Colonic mucosa (tissue), 4 donors: ENCODE measurements around the gene AMIGO3. TPM values are rescaled to one million over a fixed set of nuclear protein-coding genes. Genes with fewer than 3 reads are reported as not detected.

Source experiments
- DNase-seq: peaks from one replicate; pipeline ENCODE4 v3.0.0-alpha.2; 2020
- H3K27ac ChIP-seq: fragments of 200-600 bp; one replicate; pipeline ENCODE4 v1.8.0; 2021
- H3K27me3 ChIP-seq: fragments of 200-600 bp; one replicate; pipeline ENCODE4 v1.8.0; 2021
- H3K36me3 ChIP-seq: fragments of 200-600 bp; one replicate; pipeline ENCODE4 v1.8.0; 2021
- H3K4me1 ChIP-seq: fragments of 200-600 bp; one replicate; pipeline ENCODE4 v1.8.0; 2021; ENCODE audit warnings: mild to moderate bottlenecking
- H3K4me3 ChIP-seq: fragments of 200-600 bp; one replicate; pipeline ENCODE4 v1.8.0; 2021
- H3K9ac ChIP-seq, 2 donors: one replicate each; pipeline ENCODE4 v1.7.0; 2013; ENCODE audit warnings: control low read depth in 2 of 2, low read depth in 2 of 2, low read length in 2 of 2
- H3K9me3 ChIP-seq: fragments of 200-600 bp; one replicate; pipeline ENCODE4 v1.8.0; 2021
- intact Hi-C: fragments of 100-400 bp; cut with DNase I; formaldehyde crosslinking; loops from one replicate; pipeline ENCODE4 v1.14.1; 2022
- total RNA-seq, 2 donors: library from RNA; stranded (reverse); fragmentation: NEBNext Ultra II Directional in 1 of 2; extraction: Animal tissue kit (Norgen Biotek cat#: 25700) in 1 of 2; gene quantifications; one replicate each; pipeline ENCODE4 v1.2.1, GENCODE V29; 2021
- TF ChIP-seq, protein P1 (sequence below): fragments of 200-600 bp; IDR thresholded peaks from one replicate; pipeline ENCODE4 v1.8.0; 2022; ENCODE audit warnings: antibody characterized with exemption, mild to moderate bottlenecking
- donor health status: healthy.
- donor health status: DM: no; HTN: no; CAD: no.
- donor health status: DM: no; HTN: no; CAD: no.

Gene AMIGO3
- total RNA-seq, 2 donors from 2014 or later: 0.16 TPM; not detected in 1

DNA sequence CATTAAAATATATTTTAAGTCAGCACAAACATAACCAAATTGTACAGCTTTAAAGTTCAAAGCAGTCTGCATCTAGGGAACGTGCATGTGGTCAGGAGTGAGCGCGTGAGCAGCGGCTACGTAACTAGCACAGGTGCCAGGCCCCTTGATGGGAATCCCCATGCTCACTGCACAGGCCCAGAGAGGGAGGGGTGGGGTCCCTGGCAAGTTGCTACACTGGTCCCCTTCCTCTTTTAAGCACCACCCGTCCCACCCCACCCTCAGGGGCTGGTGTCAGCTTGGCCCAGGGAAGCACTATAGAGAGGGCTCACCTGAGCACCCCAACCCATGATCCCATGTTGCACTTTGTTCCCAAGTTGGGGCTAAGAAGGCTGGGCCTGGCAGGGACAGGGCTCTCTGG lies 5.1 kb upstream of the AMIGO3 start:
- H3K27me3 ChIP-seq: no peaks in the 10 kb centered on the region
- no peak for DNase-seq
- H3K9me3 ChIP-seq: no peaks in the 10 kb centered on the region
- peak overlapping the region; percentile 70 to 87 for H3K9ac ChIP-seq
- intact Hi-C loops: no loop called here
- TF ChIP-seq, protein P1, sequence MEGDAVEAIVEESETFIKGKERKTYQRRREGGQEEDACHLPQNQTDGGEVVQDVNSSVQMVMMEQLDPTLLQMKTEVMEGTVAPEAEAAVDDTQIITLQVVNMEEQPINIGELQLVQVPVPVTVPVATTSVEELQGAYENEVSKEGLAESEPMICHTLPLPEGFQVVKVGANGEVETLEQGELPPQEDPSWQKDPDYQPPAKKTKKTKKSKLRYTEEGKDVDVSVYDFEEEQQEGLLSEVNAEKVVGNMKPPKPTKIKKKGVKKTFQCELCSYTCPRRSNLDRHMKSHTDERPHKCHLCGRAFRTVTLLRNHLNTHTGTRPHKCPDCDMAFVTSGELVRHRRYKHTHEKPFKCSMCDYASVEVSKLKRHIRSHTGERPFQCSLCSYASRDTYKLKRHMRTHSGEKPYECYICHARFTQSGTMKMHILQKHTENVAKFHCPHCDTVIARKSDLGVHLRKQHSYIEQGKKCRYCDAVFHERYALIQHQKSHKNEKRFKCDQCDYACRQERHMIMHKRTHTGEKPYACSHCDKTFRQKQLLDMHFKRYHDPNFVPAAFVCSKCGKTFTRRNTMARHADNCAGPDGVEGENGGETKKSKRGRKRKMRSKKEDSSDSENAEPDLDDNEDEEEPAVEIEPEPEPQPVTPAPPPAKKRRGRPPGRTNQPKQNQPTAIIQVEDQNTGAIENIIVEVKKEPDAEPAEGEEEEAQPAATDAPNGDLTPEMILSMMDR: no peak
- peak overlapping the region; percentile 94 for H3K27ac ChIP-seq
- H3K4me3 ChIP-seq: peak overlapping the region; percentile 86
- H3K36me3 ChIP-seq: peaks cover 7% of the 10 kb centered on the region
- H3K4me1 ChIP-seq: peaks cover 25% of the 10 kb centered on the region

DNA sequence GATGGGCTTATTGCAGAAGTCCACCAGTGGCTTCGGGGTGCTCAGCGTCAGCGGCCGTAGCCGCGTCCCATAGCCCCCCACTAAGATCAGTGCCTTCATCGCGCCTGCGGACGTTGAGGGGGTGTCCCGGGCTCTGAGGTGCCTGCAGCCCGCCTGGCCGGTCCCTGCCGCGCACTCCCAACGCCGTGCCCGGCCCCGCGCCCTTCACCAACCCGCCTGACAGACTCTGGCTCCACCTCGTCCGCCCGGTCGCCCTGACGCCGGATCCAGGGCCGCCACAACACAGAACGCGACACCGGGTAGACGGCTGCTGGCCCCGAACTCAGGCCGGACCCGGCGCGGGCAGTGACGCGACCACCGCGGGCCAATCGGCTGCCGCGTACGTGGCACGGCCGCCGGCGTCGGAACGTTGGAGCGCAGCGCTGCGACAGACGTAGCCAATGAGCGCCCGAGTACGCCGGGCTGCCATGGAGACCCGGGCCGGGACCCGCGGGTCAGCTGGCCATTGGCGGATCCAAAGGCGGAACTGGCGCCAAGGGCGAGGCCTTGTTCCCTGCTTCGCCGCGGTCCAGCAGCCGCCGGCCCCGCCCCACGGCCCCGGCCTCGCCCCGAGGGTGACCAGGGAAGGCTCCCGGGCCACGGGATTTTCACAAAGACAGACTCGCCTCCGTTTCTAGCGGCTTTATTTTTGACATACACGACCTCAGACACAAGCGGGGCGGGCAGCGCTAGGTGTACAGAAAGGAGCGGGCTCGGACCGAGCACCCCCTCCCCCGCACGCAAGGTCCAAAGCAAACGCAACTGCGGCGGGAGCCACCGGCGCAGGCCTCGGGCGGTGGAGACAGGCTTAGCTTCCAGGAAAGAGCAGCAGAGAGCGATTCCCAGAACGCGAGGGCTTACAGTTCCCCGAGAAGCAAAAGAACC lies 4.4 kb upstream of the AMIGO3 start, which contains the start of gene GMPPB:
Gene GMPPB, minus strand, starts transcription at position 324 of the 924 bp plus-strand sequence. Its CDS starts 225 bp downstream, at position 99.
- Histone ChIP-seq H3K9ac (peak within 1 kb of the TSS; percentile 93 to 99), H3K27ac (peak within 1 kb of the TSS; percentile 94), H3K27me3 (no peaks in the 10 kb centered on the region), H3K36me3 (peaks cover 7% of the 10 kb centered on the region), H3K9me3 (no peaks in the 10 kb centered on the region), H3K4me3 (peak within 1 kb of the TSS; percentile 86), H3K4me1 (peaks cover 27% of the 10 kb centered on the region)
- TF ChIP-seq, protein P1: no peak
- intact Hi-C loops: no loop called here
- peak; percentile 96 for DNase-seq

DNA sequence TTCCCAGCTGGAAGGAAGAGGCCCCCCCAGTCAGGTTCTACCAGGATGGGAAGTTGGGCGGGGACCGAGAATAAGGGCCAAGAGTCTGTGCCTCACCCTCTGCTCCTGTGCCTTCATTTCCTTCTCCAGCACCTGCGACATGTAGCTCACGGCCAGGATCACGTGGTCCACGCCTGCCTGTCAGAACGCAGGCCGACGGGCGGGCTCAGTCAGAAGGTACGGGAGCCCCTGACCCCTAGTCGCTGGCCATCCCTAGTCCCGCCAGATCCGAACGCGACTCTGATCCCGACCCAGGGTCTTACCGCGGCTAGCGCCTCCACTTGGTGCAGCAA lies 3.8 kb upstream of the AMIGO3 start:
- H3K9me3 ChIP-seq: no peaks in the 10 kb centered on the region
- TF ChIP-seq, protein P1: no peak
- H3K36me3 ChIP-seq: peaks cover 7% of the 10 kb centered on the region
- H3K4me1 ChIP-seq: peaks cover 33% of the 10 kb centered on the region
- H3K27me3 ChIP-seq: no peaks in the 10 kb centered on the region
- H3K9ac ChIP-seq: peak overlapping the region; percentile 93 to 99
- peak; percentile 88 for DNase-seq
- intact Hi-C loops: no loop called here
- peak overlapping the region; percentile 86 for H3K4me3 ChIP-seq
- H3K27ac ChIP-seq: peak overlapping the region; percentile 94

DNA sequence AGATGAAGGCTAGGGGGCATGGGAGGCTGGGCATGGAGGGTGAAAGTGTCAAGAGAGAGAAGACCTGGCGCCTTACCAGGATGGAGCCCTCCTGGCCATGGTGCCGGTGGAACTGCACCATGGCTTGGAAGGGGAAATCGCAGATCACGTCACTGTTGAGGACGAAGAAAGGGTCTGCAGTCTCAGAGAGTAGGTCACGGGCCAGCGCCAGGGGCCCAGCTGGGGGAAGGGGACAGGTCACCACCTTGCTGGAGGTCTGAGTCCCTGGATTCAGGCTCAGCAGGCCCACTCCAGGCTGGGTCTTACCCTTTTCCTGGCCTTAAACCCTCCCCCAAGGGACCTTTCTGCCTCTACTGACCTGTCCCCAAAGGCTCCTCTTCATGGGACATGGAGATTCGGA lies 3.4 kb upstream of the AMIGO3 start:
- H3K27ac ChIP-seq: peak overlapping the region; percentile 94
- TF ChIP-seq, protein P1: no peak
- H3K9ac ChIP-seq: peak overlapping the region; percentile 93 to 99
- peaks cover 7% of the 10 kb centered on the region for H3K36me3 ChIP-seq
- no peaks in the 10 kb centered on the region for H3K9me3 ChIP-seq
- no peaks in the 10 kb centered on the region for H3K27me3 ChIP-seq
- peak overlapping the region; percentile 86 for H3K4me3 ChIP-seq
- peaks cover 34% of the 10 kb centered on the region for H3K4me1 ChIP-seq
- intact Hi-C loops: no loop called here
- DNase-seq: no peak

DNA sequence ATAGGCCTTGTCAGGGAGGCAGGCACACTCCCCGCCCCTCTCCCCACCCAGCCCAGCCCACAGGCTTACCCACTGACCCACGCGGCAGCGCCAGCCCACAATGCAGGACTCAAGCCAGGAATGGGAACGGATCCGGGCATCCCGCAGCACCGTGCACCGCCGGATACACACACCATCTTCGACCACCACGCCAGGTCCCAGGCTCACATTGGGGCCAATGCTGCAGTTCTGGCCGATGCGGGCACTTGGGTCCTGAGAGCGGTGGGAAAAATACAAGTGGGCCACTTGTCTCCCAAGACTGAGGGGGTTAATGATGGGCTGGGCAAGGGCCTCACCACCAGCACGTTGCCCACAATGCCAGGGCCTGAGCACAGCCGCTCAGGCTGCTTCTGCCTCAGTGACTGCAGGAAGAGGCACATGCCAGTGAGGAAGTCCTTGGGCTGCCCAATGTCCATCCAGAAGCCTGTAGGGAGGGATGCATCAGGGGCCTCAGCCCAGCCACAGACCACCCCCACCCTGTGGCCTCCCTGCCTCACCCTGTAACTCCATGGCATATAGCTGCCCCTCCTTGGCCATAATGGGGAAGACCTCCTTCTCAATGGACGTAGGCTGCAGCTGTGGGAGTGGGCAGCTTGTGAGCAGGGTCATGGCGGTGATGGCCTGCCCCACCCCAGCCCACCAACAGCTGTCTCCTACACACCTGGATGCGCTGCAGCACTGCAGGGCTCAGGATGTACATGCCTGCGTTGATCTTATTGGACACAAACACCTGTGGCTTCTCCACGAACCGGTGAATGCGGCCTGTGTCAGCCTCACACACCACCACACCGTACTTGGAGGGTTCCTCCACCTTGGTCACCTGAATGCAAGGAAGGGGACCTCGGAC lies 2.7 kb upstream of the AMIGO3 start:
- TF ChIP-seq, protein P1: no peak
- Histone ChIP-seq H3K36me3 (peaks cover 1% of the 10 kb centered on the region), H3K4me3 (peak overlapping the region; percentile 86), H3K27ac (peak overlapping the region; percentile 94), H3K9me3 (no peaks in the 10 kb centered on the region), H3K4me1 (peaks cover 34% of the 10 kb centered on the region), H3K9ac (peak overlapping the region; percentile 93 to 99), H3K27me3 (no peaks in the 10 kb centered on the region)
- no peak for DNase-seq
- intact Hi-C loops: no loop called here
